Astrocyte of the spinal cord (primary cell): ENCODE results near the gene NHLRC4.

Experiments used
- DNase-seq: peaks from one replicate; pipeline ENCODE4 v3.0.0; 2011; ENCODE audit warnings: low read depth, low spot score
- H3K4me3 ChIP-seq: 2 replicates; pipeline ENCODE4 v1.5.1; 2011; ENCODE audit warnings: low read depth, mild to moderate bottlenecking, low read length, moderate library complexity
- CTCF ChIP-seq: IDR thresholded peaks from 2 replicates; pipeline ENCODE4 v1.5.1; 2012; ENCODE audit warnings: low read depth, mild to moderate bottlenecking, low read length, inconsistent platforms
- in situ Hi-C: cut with HindIII; loops from 2 replicates; pipeline ENCODE4 v1.10.0; 2017; ENCODE audit warnings: low sequenced_read_pairs

The NHLRC4 gene

GRCh38 chr16:590815-591200, 24.0 kb downstream of the NHLRC4 start:
- DNase-seq: no peak
- TF ChIP-seq CTCF: no peak
- in situ Hi-C loops: no loop called here
- H3K4me3 ChIP-seq: peak overlapping the region; percentile 81

GRCh38 chr16:591231-591630, 24.4 kb downstream of the NHLRC4 start:
- H3K4me3 ChIP-seq: peak overlapping the region; percentile 81
- in situ Hi-C loops: no loop called here
- DNase-seq: no peak
- TF ChIP-seq CTCF: no peak

DNA sequence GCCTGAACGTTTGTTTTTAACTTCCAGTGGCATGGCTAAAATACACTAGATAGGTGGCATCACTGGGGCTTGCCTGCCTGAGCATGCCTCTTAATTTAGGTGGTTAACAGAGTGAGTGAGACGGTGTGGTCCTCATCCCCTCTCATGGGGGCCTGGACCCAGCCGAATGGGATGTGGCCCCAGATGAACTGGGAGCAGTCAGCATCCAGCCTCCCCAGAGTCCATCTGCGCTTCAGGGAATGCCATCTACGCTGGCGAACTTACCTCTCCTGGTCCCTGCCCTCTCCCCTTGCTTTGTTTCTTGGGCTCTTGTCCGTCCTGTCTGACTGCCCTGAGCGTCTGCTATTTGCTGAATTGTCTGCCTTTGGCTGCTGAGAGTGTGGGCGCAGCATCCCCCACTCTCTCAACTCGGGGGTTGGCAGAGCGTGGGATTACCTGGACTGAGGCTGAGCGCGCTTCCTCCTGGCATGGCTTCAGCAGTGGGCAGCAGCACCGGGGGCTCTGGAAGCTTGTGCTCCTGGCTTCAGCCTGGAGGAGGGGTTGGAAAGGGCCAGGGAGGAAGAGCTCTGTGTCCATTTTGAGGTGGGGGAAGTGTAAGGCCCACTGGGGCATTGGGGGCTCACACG, 25.2 kb downstream of the NHLRC4 start:
- DNase-seq: no peak
- TF ChIP-seq CTCF: no peak
- no peak overlapping the region for H3K4me3 ChIP-seq
- in situ Hi-C loops: no loop called here

DNA sequence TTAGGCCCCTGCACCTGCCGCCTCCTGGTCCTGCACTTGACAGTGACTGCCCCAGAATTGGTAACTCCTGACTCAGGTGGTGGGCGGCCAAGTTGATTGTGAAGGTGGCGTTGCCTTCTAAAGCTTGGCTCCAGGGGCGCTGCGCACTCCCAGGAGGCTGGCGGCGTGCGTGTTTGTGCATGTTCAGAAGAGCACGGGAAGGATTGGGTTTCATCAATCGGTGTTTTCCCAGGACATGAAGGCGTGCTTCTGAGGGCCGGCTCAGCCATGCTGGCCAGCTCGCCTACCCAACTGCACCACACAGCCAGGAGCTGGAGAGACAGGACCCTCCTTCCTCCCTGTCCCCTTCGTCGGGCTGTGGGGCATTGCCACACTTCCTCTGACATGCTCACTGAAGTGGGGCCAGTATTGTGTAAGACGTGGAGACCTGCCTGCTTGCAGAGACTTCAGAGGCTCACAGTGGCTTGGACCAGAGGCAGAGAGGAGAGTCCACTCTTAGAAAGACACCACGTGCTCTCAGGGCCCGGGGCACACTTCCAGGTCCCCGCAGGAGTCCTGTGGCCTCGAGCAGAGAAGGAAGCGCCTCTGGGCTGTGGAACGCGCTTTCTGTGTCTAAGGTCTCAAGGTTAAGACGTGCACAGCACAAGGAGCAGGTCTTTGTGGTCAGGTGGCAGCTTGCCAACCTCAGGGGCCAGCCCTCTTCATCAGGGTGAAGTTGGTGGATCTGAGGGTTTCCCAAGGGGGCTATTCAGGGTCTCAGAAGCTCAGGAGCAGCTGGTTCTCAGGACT, 25.9 kb downstream of the NHLRC4 start:
- no peak overlapping the region for H3K4me3 ChIP-seq
- in situ Hi-C loops: no loop called here
- no peak for DNase-seq
- TF ChIP-seq CTCF: no peak

DNA sequence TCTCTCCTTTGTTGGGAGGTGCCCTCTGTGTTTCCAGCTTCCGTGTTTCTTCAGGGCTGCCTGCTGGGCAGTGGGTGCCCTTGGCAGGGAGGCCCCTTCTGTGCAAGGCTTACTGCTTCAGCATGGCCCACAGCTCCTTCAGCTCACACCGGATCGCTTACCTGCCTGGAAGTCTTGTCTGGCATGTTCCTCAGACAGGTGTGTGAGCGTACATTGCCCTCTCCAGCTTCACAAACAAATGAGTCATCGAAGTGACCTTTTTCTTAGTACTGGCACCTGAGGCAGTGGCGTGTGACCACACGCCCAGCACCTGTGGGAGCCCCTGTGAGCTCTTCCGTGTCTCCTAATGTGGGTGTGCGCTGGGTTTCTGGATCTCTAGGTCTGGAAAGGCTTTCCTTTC, 26.6 kb downstream of the NHLRC4 start:
- in situ Hi-C loops: no loop called here
- TF ChIP-seq CTCF: no peak
- no peak overlapping the region for H3K4me3 ChIP-seq
- no peak for DNase-seq

DNA sequence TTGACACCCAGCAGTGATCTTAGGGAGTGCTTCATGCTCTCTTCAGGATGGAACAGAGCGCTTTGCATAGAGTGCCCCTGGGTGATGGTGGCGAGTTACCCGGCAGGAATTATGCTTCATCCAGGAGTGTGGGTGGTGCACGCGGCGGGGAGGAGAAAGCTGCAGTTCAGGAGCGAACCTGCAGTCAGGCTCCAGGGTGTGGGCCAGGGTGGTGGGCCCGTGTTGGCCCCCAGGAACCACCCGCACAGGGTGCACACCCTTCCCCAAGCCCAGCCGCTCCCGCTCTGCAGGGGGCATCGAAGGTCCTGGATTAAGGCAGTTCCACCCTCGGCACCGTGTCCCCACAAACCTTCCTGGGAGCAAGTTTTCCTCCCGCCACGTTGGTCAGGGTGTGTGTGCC, 27.0 kb downstream of the NHLRC4 start:
- no peak for DNase-seq
- in situ Hi-C loops: no loop called here
- no peak overlapping the region for H3K4me3 ChIP-seq
- no peak for TF ChIP-seq CTCF
